Activated CD4-positive, alpha-beta memory T cell treated with anti-CD3 and anti-CD28 coated beads for 36 hours (primary cell): ENCODE data around the gene GTF3C5. TPM values are rescaled to one million over a fixed set of nuclear protein-coding genes. Genes with fewer than 3 reads are reported as not detected.
"Not testable (repeated sequence)": the region's sequence is repeated elsewhere in the genome, so short reads cannot be mapped to it uniquely, and the experiment has no call there.

Experiments used
- CTCF ChIA-PET: fragments of 350-600 bp; sonication (Branson Sonifier 250); formaldehyde crosslinking; loops from one replicate; lab custom pipeline; 2021; ENCODE audit warnings: antibody characterized with exemption, inconsistent platforms; lab: Charles Lee
- POLR2A ChIA-PET: fragments of 350-600 bp; sonication (Branson Sonifier 250); formaldehyde crosslinking; loops from one replicate; lab custom pipeline; 2021; ENCODE audit warnings: antibody characterized with exemption; lab: Charles Lee
- DNase-seq: peaks from one replicate; pipeline ENCODE4 v3.0.0-alpha.2; 2020
- H3K27ac Mint-ChIP-seq: one replicate; pipeline ENCODE4 v1.8.0; 2021; ENCODE audit warnings: mixed read lengths
- H3K27me3 Mint-ChIP-seq: one replicate; pipeline ENCODE4 v1.8.0; 2021; ENCODE audit warnings: mixed read lengths
- H3K36me3 Mint-ChIP-seq: one replicate; pipeline ENCODE4 v1.8.0; 2021; ENCODE audit warnings: mixed read lengths
- H3K4me1 Mint-ChIP-seq: one replicate; pipeline ENCODE4 v1.8.0; 2021; ENCODE audit warnings: low read depth, mixed read lengths
- H3K4me3 Mint-ChIP-seq: one replicate; pipeline ENCODE4 v1.8.0; 2021; ENCODE audit warnings: mild to moderate bottlenecking, mixed read lengths
- H3K9me3 Mint-ChIP-seq: one replicate; pipeline ENCODE4 v1.8.0; 2021; ENCODE audit warnings: mixed read lengths
- intact Hi-C: fragments of 100-400 bp; cut with micrococcal nuclease; formaldehyde crosslinking; loops from one replicate; pipeline ENCODE4 v1.15.1; 2023
- total RNA-seq, 2 experiments: library from RNA; stranded (reverse); gene quantifications; one replicate each; pipeline ENCODE4 v1.2.3, GENCODE V29; 2021

GTF3C5 gene
- total RNA-seq, 2 experiments from 2014 or later = 80.3 to 81.2 TPM

GRCh38 chr9:132989414-132989996, 41.3 kb upstream of the GTF3C5 start:
- intact Hi-C loops = no loop called here
- Mint-ChIP-seq H3K27me3 (peaks cover 26% of the 10 kb centered on the region), H3K36me3 (no peaks in the 10 kb centered on the region), H3K4me3 (no peak overlapping the region), H3K27ac (no peak overlapping the region), H3K4me1 (peaks cover 2% of the 10 kb centered on the region), H3K9me3 (peaks cover 2% of the 10 kb centered on the region)
- POLR2A ChIA-PET = no interaction called here
- no peak for DNase-seq
- CTCF ChIA-PET = no interaction called here

GRCh38 chr9:132989998-132990557, 40.7 kb upstream of the GTF3C5 start:
- H3K36me3 Mint-ChIP-seq, H3K9me3 Mint-ChIP-seq, H3K27ac Mint-ChIP-seq, H3K4me1 Mint-ChIP-seq, H3K4me3 Mint-ChIP-seq, intact Hi-C loops, POLR2A ChIA-PET, CTCF ChIA-PET: not testable (repeated sequence)
- DNase-seq = peak; percentile 17
- H3K27me3 Mint-ChIP-seq = peaks cover 29% of the 10 kb centered on the region

- intact Hi-C loops = no loop called here
- Mint-ChIP-seq H3K9me3 (peaks cover 2% of the 10 kb centered on the region), H3K4me3 (no peak overlapping the region), H3K4me1 (peaks cover 4% of the 10 kb centered on the region), H3K27ac (no peak overlapping the region), H3K27me3 (peaks cover 31% of the 10 kb centered on the region), H3K36me3 (no peaks in the 10 kb centered on the region)
- ChIA-PET CTCF (no interaction called here), POLR2A (no interaction called here)
- DNase-seq = no peak
Observed at GRCh38 chr9:132990781-132991180, 40.0 kb upstream of the GTF3C5 start.

- H3K4me1 Mint-ChIP-seq = peaks cover 4% of the 10 kb centered on the region
- intact Hi-C loops = no loop called here
- no peaks in the 10 kb centered on the region for H3K36me3 Mint-ChIP-seq
- DNase-seq = no peak
- H3K27me3 Mint-ChIP-seq = peaks cover 33% of the 10 kb centered on the region
- ChIA-PET POLR2A (no interaction called here), CTCF (interaction anchor here (0.7 kb wide), 1 partner anchor 20 kb away, joined by 3 read pairs; no protein-coding TSS in a partner anchor)
- H3K9me3 Mint-ChIP-seq = peaks cover 2% of the 10 kb centered on the region
- H3K27ac Mint-ChIP-seq = no peak overlapping the region
- no peak overlapping the region for H3K4me3 Mint-ChIP-seq
Observed at GRCh38 chr9:132991351-132992300, 39.2 kb upstream of the GTF3C5 start.

GRCh38 chr9:132993511-132993939, 37.3 kb upstream of the GTF3C5 start:
- Mint-ChIP-seq H3K4me3 (no peak overlapping the region), H3K27me3 (peaks cover 35% of the 10 kb centered on the region), H3K9me3 (peaks cover 2% of the 10 kb centered on the region), H3K36me3 (no peaks in the 10 kb centered on the region), H3K4me1 (peaks cover 4% of the 10 kb centered on the region), H3K27ac (no peak overlapping the region)
- no peak for DNase-seq
- ChIA-PET CTCF (no interaction called here), POLR2A (no interaction called here)
- intact Hi-C loops = no loop called here

GRCh38 chr9:132994410-132995120, 36.2 kb upstream of the GTF3C5 start:
- ChIA-PET CTCF (no interaction called here), POLR2A (no interaction called here)
- peaks cover 4% of the 10 kb centered on the region for H3K4me1 Mint-ChIP-seq
- intact Hi-C loops = no loop called here
- H3K4me3 Mint-ChIP-seq = no peak overlapping the region
- H3K27ac Mint-ChIP-seq = no peak overlapping the region
- no peaks in the 10 kb centered on the region for H3K36me3 Mint-ChIP-seq
- peaks cover 2% of the 10 kb centered on the region for H3K9me3 Mint-ChIP-seq
- DNase-seq = peak; percentile 13
- peaks cover 38% of the 10 kb centered on the region for H3K27me3 Mint-ChIP-seq

GRCh38 chr9:132995121-132995420, 35.7 kb upstream of the GTF3C5 start:
- CTCF ChIA-PET = no interaction called here
- POLR2A ChIA-PET = no interaction called here
- Mint-ChIP-seq H3K27ac (no peak overlapping the region), H3K4me1 (peaks cover 4% of the 10 kb centered on the region), H3K9me3 (peaks cover 2% of the 10 kb centered on the region), H3K27me3 (peaks cover 39% of the 10 kb centered on the region), H3K36me3 (no peaks in the 10 kb centered on the region), H3K4me3 (no peak overlapping the region)
- DNase-seq = no peak
- intact Hi-C loops = no loop called here

- CTCF ChIA-PET = no interaction called here
- H3K27me3 Mint-ChIP-seq = peaks cover 44% of the 10 kb centered on the region
- H3K36me3 Mint-ChIP-seq = no peaks in the 10 kb centered on the region
- intact Hi-C loops = no loop called here
- H3K9me3 Mint-ChIP-seq = no peaks in the 10 kb centered on the region
- H3K4me1 Mint-ChIP-seq = peaks cover 4% of the 10 kb centered on the region
- no peak for DNase-seq
- H3K4me3 Mint-ChIP-seq = no peak overlapping the region
- no peak overlapping the region for H3K27ac Mint-ChIP-seq
- POLR2A ChIA-PET = no interaction called here
Observed at GRCh38 chr9:132995879-132996278, 34.9 kb upstream of the GTF3C5 start.

GRCh38 chr9:132996526-132996925, 34.3 kb upstream of the GTF3C5 start:
- DNase-seq = no peak

GRCh38 chr9:132997591-132997990, 33.2 kb upstream of the GTF3C5 start:
- ChIA-PET CTCF (no interaction called here), POLR2A (interaction anchor here (0.6 kb wide), 1 partner anchor 1964 kb away, joined by 5 read pairs; no protein-coding TSS in a partner anchor)
- Mint-ChIP-seq H3K27ac (no peak overlapping the region), H3K4me1 (peaks cover 4% of the 10 kb centered on the region), H3K4me3 (no peak overlapping the region), H3K27me3 (peaks cover 45% of the 10 kb centered on the region), H3K9me3 (no peaks in the 10 kb centered on the region), H3K36me3 (no peaks in the 10 kb centered on the region)
- intact Hi-C loops = no loop called here
- no peak for DNase-seq

More at GRCh38 chr9:132996526-132996925, 34.3 kb upstream of the GTF3C5 start:
- H3K27ac Mint-ChIP-seq = no peak overlapping the region
- intact Hi-C loops = no loop called here
- H3K4me3 Mint-ChIP-seq = no peak overlapping the region
- ChIA-PET CTCF (no interaction called here), POLR2A (interaction anchor here (0.6 kb wide), 1 partner anchor 374 kb away, joined by 3 read pairs; no protein-coding TSS in a partner anchor)
- peaks cover 4% of the 10 kb centered on the region for H3K4me1 Mint-ChIP-seq
- no peaks in the 10 kb centered on the region for H3K9me3 Mint-ChIP-seq
- H3K36me3 Mint-ChIP-seq = no peaks in the 10 kb centered on the region
- H3K27me3 Mint-ChIP-seq = peaks cover 45% of the 10 kb centered on the region

GRCh38 chr9:132998221-132998620, 32.6 kb upstream of the GTF3C5 start:
- H3K9me3 Mint-ChIP-seq = not testable (repeated sequence)

More at GRCh38 chr9:132998221-132998620, 32.6 kb upstream of the GTF3C5 start:
- H3K27me3 Mint-ChIP-seq = peaks cover 46% of the 10 kb centered on the region
- H3K4me1 Mint-ChIP-seq, H3K4me3 Mint-ChIP-seq, POLR2A ChIA-PET, CTCF ChIA-PET, intact Hi-C loops, DNase-seq, H3K36me3 Mint-ChIP-seq, H3K27ac Mint-ChIP-seq: not testable (repeated sequence)
